MG63 (cell line): ENCODE results near the gene LCLAT1. TPM values are rescaled to one million over a fixed set of nuclear protein-coding genes. Genes with fewer than 3 reads are reported as not detected.

Source experiments
- DNase-seq: peaks from one replicate; pipeline ENCODE4 v3.0.0-alpha.2; 2020
- H3K27me3 ChIP-seq: fragments of 250-450 bp; sonication (Bioruptor Pico); 2 replicates; pipeline ENCODE4 v1.5.1; 2020; ENCODE audit warnings: mild to moderate bottlenecking, moderate library complexity
- H3K36me3 ChIP-seq: fragments of 250-450 bp; sonication (Bioruptor Pico); 2 replicates; pipeline ENCODE4 v1.5.1; 2020; ENCODE audit warnings: mild to moderate bottlenecking, moderate library complexity
- H3K4me3 ChIP-seq: fragments of 250-450 bp; sonication (Bioruptor Pico); 2 replicates; pipeline ENCODE4 v1.5.1; 2020; ENCODE audit warnings: mild to moderate bottlenecking, moderate library complexity
- H3K9me3 ChIP-seq: fragments of 250-450 bp; sonication (Bioruptor Pico); 2 replicates; pipeline ENCODE4 v1.5.1; 2020; ENCODE audit warnings: mild to moderate bottlenecking, moderate library complexity
- total RNA-seq: library from RNA; depleted of rRNA; stranded (reverse); fragments of >200 nt; shearing (Covaris generic); gene quantifications from 2 replicates; pipeline ENCODE4 v1.2.3, GENCODE V29; 2014; ENCODE audit warnings: low replicate concordance; rRNA removed

Gene LCLAT1
- total RNA-seq, result 12.0 and 22.1 TPM in 2 replicates

DNA sequence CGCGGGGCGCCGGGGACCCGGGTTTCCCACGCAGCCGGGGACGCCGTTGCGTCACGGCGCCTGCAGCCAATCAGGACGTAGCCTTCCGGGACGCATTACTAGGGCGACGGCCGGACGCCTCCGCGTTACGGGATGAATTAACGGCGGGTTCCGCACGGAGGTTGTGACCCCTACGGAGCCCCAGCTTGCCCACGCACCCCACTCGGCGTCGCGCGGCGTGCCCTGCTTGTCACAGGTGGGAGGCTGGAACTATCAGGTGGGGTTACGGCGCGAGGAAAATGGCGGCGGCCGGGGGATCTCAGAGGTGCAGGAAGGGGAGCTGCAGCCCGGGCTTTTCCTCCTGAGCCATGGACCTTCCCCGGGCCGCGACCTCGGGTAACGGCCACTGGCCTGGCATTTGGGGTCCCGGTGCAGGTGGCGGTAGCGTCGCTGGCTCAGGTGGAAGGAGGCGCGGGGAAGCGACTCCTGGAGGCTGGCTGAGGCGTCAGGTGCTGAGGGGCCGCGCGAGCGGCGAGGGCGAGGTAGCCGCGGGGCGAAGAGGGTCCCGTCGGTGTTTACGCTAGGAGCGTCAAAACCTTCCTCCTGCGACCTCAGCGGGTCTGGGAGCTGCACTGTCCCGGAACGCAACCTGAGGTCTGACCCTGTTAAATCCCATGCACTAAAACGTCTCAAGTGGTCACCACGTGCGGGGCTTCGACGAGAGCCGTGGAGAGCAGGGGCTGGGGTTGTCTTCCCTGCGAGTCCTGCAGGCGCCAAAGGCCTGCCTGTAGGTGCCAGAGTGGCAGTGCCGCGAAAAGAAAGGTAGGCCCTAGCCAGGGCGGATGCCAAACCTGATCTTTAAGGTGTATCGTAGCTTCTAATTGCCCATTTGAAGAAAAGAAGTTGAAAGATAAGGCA is at the start of gene LCLAT1:
TSS of gene LCLAT1 (plus strand) at position 98 of the 897 bp plus-strand sequence. CDS start 78,345 bp downstream, outside the sequence.
- no peaks in the 10 kb centered on the region for H3K9me3 ChIP-seq
- H3K27me3 ChIP-seq, result no peaks in the 10 kb centered on the region
- H3K36me3 ChIP-seq, result no peaks in the 10 kb centered on the region; the same call in none of the 2 replicates
- peak within 1 kb of the TSS; percentile 82 for H3K4me3 ChIP-seq
- DNase-seq, result peak; percentile 84

DNA sequence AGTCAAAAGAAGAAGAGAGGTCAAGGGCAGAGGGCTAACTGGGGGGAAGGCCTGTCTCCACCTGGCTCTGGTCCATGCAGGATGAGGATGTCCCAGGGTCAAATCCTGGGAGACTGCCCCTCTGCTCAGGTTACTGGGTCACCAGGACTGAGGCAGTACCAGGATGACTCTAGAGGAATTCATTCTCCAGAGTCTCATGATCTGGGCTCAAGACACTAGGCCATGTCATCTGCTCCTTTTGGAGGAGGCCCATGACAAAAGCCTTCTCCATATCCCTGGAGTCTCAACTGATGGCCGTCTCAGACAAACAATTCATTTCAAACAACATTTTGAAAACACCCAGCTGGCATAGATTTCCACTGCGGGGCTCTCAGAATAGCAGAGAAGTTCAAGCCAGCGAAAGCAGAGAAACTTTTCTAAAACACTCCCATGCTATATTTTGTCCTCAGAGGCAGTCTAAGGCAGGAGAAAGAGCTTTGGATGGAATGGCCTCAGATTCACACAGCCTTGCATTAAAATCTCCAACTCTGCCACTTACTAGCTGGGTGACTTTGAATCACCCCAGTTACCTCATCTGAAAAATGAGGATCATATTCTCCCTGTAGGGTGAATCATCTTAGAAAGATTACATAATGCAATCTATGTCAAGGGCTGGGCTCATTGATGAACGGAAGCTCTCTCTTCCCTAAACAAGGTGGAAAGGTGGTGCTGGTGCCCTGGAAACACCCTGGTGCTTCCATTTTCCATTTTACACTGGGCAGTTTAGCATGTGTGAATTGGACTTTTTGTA is 48.8 kb upstream of the LCLAT1 start:
- no peaks in the 10 kb centered on the region for H3K9me3 ChIP-seq
- DNase-seq, result no peak
- H3K4me3 ChIP-seq, result no peak overlapping the region
- no peaks in the 10 kb centered on the region for H3K36me3 ChIP-seq
- no peaks in the 10 kb centered on the region for H3K27me3 ChIP-seq

DNA sequence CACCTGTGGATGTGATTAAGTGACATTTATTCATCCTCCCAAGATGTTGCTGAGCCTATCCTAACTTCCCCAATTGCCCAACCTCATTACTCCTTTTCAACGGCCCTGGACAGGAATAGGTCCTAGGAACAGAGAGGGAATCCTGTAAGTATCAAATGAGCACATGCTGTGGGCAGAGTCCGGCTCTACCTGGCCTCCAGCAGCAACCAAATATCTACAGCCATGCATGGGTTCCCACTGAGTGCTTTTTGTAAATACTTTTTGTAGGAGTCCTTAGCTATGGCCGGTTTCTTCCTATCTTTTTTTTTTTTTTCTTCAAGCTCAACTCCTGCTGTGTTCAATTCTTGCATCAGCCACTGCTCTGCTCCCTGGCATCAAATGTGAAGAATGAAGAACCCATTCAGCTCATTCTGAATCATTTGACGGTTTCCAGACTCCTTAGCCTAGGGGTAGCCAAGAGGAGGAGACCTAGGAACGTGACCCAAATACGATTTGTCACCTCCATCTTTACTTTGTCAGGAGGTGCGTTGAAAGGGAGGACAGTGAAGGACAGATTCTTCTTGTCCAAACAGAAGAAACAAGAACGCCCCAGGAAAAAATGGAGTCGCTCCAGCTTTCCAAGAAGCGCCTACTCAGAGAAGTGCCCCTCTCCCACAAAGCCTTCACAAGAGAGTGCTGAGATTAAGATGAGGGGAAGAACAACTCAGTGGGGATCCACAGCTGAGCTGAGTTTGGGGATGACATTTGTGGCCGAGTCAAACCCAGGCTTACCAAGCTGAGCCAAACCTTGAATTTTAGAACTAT is 46.7 kb upstream of the LCLAT1 start:
- Histone ChIP-seq H3K4me3 (no peak overlapping the region), H3K27me3 (no peaks in the 10 kb centered on the region), H3K9me3 (no peaks in the 10 kb centered on the region), H3K36me3 (no peaks in the 10 kb centered on the region)
- peak; percentile 7 for DNase-seq

DNA sequence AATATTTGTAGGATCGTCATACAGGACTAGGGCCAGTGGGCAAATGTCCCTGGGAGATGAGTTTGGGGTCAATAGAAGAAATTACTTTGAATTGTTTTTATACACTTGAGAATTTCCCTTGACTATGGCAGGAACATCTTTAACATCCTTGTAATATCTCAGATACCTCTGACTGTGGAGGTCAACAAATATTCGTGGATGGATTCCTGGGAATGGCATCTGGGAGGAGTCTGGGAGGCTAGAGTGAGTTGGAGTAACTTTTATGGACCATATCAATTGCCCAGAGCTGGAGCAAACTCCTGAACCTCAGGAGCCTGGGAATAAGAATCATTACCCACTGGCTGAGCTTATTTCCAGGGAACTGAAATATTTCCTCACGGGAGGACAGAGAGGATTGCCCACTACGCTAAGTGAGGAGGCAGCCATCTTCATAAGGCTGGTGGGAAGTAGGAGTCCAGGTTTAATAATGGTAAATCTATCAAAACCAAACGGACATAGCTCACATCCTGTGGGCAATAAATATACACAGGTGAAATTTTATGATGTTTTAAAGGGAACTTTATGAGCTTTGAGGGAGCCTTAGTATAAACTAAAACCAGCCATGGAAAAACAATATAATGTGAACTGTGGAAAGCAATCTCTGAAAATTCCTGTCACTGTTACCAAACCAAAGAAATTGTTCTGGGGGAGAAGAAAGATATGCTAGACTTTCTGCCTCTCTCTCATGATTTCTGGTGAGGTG is 44.4 kb upstream of the LCLAT1 start:
- Histone ChIP-seq H3K36me3 (no peaks in the 10 kb centered on the region), H3K27me3 (no peaks in the 10 kb centered on the region), H3K9me3 (no peaks in the 10 kb centered on the region), H3K4me3 (no peak overlapping the region)
- DNase-seq, result no peak

DNA sequence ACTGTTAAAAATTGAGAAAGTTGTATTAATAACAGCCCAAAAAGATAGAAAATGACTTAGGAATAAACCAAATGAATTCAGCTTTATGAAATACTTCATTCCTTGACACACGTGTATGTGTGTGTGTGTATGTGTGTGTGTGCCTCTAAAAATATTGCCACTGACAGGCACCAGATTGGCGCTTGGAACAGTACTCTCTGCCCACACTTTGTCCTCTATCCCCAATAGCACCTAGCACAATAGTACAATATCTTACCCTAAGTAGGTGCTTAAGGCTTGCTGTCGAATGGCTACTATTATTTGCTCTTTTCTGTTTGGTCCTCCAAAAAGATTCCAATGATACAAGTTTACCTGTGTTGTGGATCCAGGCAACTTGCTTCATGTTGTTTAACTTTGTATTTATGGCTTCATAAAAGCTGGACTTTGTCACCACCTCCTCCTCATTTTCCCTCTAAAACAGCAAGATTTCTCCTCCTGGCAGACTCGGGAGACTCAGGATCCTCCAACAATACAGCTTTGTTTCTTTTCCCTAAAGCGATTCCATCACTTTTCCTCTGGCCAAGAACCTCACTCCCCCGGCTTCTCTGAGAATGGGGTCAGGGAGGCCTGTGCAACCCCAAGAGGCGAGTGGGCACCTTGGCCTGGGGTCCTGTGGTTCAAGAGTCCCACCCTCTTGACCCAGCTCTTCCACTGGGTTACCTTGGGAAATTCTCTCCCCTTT is 43.3 kb upstream of the LCLAT1 start:
- H3K4me3 ChIP-seq, result no peak overlapping the region
- H3K27me3 ChIP-seq, result no peaks in the 10 kb centered on the region
- no peak for DNase-seq
- no peaks in the 10 kb centered on the region for H3K9me3 ChIP-seq
- no peaks in the 10 kb centered on the region for H3K36me3 ChIP-seq

DNA sequence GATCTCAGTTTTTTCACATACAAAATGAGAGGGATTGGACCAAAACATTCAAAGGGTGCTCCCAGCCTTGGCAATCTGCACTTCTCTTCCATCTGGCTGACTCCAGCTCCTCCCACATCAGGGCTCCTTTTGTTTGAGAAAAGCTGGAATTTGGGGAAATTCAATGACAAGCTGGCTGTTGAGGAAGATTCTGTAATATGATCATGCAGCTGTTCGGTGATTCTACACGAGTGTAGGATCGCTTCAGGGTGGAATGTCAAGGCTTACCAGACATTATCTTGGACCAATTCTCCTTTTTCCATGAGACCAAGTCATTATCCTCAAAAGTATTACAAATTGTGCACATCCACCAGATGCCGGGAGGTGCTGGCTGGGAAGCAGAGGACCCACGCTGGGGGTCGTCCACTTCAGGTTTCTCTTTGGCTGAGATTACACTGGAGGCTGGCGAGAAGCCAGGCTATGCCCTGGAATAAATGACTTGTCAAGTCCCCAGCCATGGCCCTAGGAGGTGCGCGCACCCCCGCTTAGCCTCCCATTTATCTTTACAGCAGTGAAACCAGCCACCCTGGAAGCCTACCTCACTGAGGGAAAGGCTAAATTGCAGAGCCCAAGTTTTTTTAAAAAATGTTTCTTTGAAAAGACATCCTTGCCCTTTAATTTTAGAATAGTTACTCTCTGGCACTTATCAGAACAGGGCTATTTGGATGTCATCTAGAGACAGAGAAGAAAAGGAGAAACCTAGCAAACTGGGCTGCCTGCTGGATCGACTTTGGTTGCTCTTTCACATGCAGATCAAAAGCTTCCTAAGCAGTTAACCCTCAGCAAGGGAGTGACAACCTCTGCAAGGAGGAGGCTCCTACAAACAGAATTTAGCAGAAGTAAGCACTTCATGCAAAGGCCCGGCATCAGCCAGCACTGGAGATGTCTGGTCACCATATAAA is 42.5 kb upstream of the LCLAT1 start:
- no peaks in the 10 kb centered on the region for H3K27me3 ChIP-seq
- no peak for DNase-seq
- no peak overlapping the region for H3K4me3 ChIP-seq
- no peaks in the 10 kb centered on the region for H3K9me3 ChIP-seq
- no peaks in the 10 kb centered on the region for H3K36me3 ChIP-seq

DNA sequence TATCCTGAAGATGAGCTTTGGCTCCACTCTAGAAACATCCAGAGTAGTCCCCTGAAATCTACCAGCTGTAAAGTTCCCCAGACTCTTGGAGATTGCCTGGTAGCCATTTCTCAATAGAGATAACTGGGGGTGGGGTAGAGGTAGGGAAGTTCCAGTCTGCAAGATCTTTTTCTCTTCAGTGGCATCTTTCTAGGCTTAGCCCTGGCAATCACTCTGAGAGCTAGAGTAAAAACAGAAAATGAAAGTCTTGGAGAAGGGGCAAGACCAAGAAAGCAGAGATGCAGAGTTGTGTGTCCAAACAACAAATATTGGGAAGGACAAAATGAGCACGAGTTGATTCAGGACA is 41.8 kb upstream of the LCLAT1 start:
- no peak for DNase-seq
- Histone ChIP-seq H3K27me3 (no peaks in the 10 kb centered on the region), H3K36me3 (no peaks in the 10 kb centered on the region), H3K4me3 (no peak overlapping the region), H3K9me3 (no peaks in the 10 kb centered on the region)

DNA sequence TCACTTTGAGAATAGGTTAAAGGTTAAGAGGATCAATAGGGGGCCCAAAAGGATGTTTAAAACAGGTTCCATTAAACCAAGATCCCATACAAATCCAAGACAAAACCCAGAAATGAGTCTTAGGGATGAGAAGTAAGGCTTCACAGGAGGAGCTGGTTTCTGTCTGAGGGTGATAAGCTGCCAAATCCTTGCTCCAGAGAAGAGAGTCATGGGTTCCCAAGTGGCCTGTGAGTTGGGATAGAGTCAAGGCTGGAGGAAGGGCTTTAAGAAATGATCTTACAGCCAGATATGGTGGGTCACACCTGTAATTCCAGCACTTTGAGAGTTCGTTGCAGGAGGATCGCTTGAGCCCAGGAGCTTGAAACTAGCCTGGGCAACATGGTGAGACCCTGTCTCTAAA is 40.2 kb upstream of the LCLAT1 start:
- Histone ChIP-seq H3K4me3 (no peak overlapping the region), H3K9me3 (no peaks in the 10 kb centered on the region), H3K36me3 (no peaks in the 10 kb centered on the region), H3K27me3 (no peaks in the 10 kb centered on the region)
- DNase-seq, result no peak

DNA sequence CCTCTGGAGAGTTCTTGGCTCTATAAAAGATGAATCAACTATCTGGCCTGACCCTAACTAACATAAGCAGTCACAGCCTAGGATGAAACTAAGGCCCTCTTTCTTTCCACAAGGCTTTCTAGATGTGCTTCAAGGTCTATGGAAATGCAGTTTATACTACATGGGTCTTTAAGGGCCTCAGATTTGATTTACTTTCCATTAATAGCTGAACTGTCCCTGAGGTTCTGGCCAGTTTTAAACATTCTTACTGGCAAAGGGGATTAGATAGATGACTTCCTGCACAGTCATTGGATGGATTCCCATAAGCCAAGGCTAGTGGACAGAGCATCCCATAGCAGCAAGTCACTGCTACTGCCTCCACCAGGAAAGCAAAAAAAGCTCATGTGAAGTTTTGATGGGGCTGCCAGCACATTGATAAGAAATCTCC is 38.1 kb upstream of the LCLAT1 start:
- H3K36me3 ChIP-seq, result no peaks in the 10 kb centered on the region
- H3K27me3 ChIP-seq, result no peaks in the 10 kb centered on the region
- H3K4me3 ChIP-seq, result no peak overlapping the region
- DNase-seq, result peak; percentile 67
- no peaks in the 10 kb centered on the region for H3K9me3 ChIP-seq

DNA sequence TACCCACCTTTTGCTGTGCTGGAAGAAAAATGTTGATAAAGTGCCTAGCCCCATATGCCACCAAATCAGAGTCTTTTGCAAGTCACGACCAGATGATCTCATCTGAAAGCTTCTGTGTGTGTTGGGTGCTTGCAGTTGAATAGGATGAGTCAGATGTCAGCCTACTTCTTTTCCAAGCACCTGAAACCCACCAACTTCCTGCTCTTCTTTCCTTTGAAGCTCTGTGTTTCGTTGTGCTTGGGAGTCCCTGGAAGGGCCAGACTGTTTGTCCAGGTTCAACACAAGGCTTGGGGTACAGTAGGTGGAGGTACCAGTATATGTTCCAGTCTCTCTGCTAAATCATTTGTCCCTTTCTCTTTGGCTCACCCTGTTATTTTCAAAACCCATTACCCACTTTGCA is 36.8 kb upstream of the LCLAT1 start:
- Histone ChIP-seq H3K36me3 (no peaks in the 10 kb centered on the region), H3K4me3 (no peak overlapping the region), H3K27me3 (no peaks in the 10 kb centered on the region), H3K9me3 (no peaks in the 10 kb centered on the region)
- DNase-seq, result peak; percentile 5

DNA sequence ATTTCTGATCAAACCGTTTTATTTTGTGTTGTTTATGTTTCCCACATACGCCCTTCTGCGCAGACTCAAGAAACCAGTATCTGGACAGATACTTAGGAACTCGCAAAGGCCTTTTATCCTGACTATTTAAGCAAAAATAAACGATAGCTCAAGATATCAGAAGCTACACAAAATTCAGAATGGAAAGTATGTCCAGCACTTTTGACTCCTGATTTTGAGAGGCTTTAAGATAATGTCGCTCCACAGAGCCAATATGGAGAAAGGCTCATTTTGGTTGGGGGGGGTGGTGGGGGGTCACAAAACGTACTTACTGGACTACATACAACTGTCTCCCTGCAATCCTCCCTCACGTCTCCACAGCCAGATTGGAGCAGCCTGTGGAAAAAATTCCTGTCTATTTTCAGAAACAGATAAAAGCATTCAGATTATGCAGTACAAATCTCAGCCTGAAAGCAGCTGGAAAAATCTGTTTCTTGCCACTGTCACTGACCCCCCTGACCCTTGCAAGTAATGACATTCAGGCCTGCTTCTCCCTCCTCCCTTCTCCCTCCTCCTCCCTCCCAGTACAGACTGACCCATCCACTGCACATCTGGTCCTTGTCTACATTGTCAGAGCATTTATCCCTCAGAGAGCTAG is 34.9 kb upstream of the LCLAT1 start:
- H3K36me3 ChIP-seq, result no peaks in the 10 kb centered on the region
- no peaks in the 10 kb centered on the region for H3K27me3 ChIP-seq
- no peak for DNase-seq
- H3K4me3 ChIP-seq, result no peak overlapping the region
- no peaks in the 10 kb centered on the region for H3K9me3 ChIP-seq

DNA sequence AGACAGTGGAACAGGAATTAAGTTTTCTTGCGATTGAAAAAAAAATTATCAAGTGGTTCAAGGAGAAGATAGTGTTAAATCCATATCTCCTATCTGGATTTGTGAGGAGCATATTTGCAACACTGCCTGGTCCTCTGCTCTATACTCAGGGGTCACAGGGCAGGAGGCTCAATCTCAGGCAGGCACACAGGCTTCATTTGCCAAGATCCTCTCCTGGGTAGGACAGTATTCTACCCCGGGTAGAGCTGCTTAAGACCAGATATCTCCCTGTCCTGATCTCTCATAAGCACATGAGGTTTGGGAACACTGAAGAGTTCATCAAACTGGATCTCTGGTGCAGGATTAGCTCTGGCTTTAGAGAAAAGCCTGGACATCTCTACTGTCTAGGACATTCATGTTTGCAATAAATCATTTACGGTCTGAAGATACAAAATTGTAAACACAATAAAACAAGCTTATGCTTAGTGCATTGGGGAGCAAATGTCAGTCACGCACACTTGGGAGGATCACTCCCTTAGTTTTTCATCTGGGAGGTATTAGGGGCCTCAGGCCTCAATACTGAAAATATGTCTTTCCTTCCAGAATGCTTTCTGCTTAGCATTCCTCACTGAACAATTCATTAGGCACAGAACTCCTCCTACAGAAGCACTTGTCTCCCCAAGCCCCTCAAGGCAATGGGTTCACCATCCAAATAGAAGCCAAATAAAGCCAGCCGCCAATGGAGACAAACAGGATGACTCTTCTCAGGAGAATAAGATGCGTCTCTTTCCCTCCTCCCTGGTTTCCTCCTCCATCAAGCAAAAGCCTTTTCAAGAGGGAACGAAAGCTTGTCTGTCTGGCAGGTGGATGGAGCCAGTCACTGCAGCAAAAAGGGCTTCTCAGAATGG is 34.1 kb upstream of the LCLAT1 start:
- Histone ChIP-seq H3K4me3 (no peak overlapping the region), H3K27me3 (no peaks in the 10 kb centered on the region), H3K36me3 (no peaks in the 10 kb centered on the region), H3K9me3 (no peaks in the 10 kb centered on the region)
- DNase-seq, result no peak

DNA sequence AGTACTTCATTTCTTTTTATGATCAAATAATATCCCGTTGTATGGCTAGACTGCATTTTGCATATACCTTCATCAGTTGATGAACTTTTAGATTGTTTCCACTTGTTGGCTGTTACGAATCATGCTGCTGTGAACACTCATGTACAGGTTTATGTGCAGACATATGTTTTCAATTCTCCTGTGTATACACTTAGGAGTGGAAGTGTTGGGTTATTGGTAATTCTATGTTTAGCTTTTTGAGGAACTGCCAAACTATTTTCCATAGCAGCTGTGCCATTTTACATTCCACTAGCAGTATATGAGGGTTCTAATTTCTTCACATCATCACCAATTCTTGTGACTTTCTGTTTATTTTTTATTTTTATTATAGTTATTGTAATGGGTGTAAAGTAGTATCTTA is 32.1 kb upstream of the LCLAT1 start:
- Histone ChIP-seq H3K4me3 (no peak overlapping the region), H3K36me3 (no peaks in the 10 kb centered on the region), H3K9me3 (no peaks in the 10 kb centered on the region), H3K27me3 (no peaks in the 10 kb centered on the region)
- no peak for DNase-seq

DNA sequence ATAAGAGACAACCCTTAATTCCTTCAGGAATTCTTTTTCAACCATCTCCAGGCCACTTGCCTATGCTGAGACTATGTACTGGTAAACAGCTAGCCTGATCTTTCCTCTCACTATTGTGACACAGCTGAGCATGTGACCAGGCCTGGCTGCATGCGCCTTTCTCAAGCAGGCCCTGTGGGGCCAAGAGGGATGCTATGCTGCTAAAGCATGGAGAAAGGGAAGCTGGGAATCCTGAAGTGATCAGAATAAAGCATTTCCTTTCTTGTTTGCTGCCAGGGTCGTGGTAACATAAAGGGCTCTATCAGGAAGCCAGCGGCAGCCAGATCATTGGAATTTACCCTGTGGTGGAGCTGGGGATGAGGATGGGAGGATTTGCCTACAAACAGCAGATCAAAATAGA is 29.8 kb upstream of the LCLAT1 start:
- no peaks in the 10 kb centered on the region for H3K36me3 ChIP-seq
- no peak for DNase-seq
- H3K9me3 ChIP-seq, result no peaks in the 10 kb centered on the region
- H3K4me3 ChIP-seq, result no peak overlapping the region
- no peaks in the 10 kb centered on the region for H3K27me3 ChIP-seq
